ACC112 (cell line): ENCODE measurements around the gene ERN2.

ENCODE experiments used
- H2AFZ ChIP-seq: fragments of 200-600 bp; sonication (generic); one replicate; pipeline ENCODE4 v1.6.0; 2017; ENCODE audit warnings: antibody characterized with exemption, low read length; ENCODE audit not compliant: unreplicated experiment
- H3K27ac ChIP-seq: fragments of 200-600 bp; sonication (generic); 2 replicates; pipeline ENCODE4 v1.5.1; 2014; ENCODE audit warnings: low read depth, mild to moderate bottlenecking, antibody characterized with exemption, low read length, moderate library complexity
- H3K27me3 ChIP-seq: fragments of 200-600 bp; sonication (generic); 2 replicates; pipeline ENCODE4 v1.6.1; 2014; ENCODE audit warnings: mild to moderate bottlenecking, antibody characterized with exemption, low read length, moderate library complexity, mixed read lengths; ENCODE audit not compliant: insufficient read depth
- H3K36me3 ChIP-seq: fragments of 200-600 bp; sonication (generic); 2 replicates; pipeline ENCODE4 v1.6.1; 2016; ENCODE audit warnings: mild to moderate bottlenecking, antibody characterized with exemption, low read length, moderate library complexity, mixed read lengths; ENCODE audit not compliant: insufficient read depth
- H3K4me1 ChIP-seq: fragments of 200-600 bp; sonication (generic); one replicate; pipeline ENCODE4 v1.6.1; 2016; ENCODE audit warnings: low read length, mixed read lengths; ENCODE audit not compliant: insufficient read depth, unreplicated experiment, control insufficient read depth
- H3K4me3 ChIP-seq: fragments of 200-600 bp; sonication (generic); 2 replicates; pipeline ENCODE4 v1.5.1; 2014; ENCODE audit warnings: mild to moderate bottlenecking, low read depth, low read length
- H3K79me2 ChIP-seq: fragments of 200-600 bp; sonication (generic); one replicate; pipeline ENCODE4 v1.6.0; 2016; ENCODE audit warnings: low read length; ENCODE audit not compliant: control insufficient read depth, unreplicated experiment, insufficient read depth

Gene ERN2

DNA sequence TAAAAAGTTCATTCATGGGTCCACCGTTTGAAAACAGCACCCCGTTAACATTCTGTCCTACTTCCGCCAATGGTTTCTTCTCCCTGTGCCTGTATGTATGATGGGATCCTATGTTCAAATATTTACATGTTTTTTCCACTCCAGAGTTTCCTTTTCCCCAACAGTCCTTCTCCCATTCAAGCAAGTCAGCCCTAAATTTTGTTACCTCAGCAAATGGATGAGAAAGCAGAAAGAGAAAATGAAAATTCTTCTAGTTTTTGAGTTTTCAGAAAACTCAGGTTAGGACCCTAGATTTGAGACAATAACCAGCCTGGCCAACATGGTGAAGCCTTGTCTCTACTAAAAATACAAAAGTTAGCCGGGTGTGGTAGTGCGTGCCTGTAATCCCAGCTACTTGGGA, 3.5 kb upstream of the ERN2 start:
- Histone ChIP-seq H3K79me2 (no peaks in the 10 kb centered on the region), H3K27ac (no peak overlapping the region), H2AFZ (no peak overlapping the region), H3K36me3 (no peaks in the 10 kb centered on the region), H3K4me3 (no peak overlapping the region), H3K27me3 (peaks cover 57% of the 10 kb centered on the region), H3K4me1 (no peaks in the 10 kb centered on the region)

DNA sequence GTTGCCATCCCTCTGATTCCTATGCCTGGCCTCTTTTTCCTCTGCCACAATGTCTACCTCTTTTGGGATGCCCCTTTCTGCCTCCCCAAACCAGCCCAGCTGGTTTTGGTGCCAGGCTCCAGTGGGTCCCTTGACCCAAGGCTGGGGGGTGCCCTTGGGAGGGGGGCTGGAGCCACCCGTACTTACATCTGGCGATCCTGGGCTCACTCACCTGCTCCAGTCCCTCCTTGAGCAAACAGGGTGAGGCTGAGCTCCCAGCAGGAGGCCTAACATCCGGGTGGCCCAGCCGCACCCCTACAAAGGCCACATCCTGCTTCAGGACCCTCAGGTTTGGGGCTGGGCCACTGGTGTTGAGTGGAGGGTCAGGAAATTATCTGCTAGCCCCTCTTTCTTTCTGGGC, 1.2 kb downstream of the ERN2 start:
- no peaks in the 10 kb centered on the region for H3K79me2 ChIP-seq
- peaks cover 66% of the 10 kb centered on the region for H3K27me3 ChIP-seq
- H3K4me3 ChIP-seq, result no peak overlapping the region
- H2AFZ ChIP-seq, result no peak overlapping the region
- H3K27ac ChIP-seq, result no peak overlapping the region
- H3K36me3 ChIP-seq, result no peaks in the 10 kb centered on the region
- H3K4me1 ChIP-seq, result no peaks in the 10 kb centered on the region

DNA sequence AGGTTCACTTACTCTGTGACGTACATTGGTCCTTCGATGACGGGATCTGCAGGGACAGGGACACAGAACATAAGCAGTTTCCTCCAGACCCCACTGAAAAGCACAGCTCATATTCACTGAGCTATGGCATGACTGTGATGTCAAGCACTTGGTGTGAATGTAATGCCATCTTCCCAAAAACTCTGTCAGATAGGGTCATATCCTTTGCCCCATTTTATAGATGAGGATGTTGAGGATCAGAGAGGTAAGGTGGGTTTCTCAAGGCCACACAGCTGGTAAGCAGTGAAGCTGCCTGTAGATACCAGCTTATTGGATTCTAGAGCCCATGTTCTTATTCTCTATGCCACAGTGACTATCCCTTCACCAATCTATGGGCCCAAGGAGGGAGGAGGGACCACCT, 2.5 kb downstream of the ERN2 start:
- no peak overlapping the region for H2AFZ ChIP-seq
- H3K27ac ChIP-seq, result no peak overlapping the region
- H3K4me3 ChIP-seq, result no peak overlapping the region
- H3K27me3 ChIP-seq, result peaks cover 62% of the 10 kb centered on the region
- H3K79me2 ChIP-seq, result no peaks in the 10 kb centered on the region
- H3K36me3 ChIP-seq, result no peaks in the 10 kb centered on the region
- no peaks in the 10 kb centered on the region for H3K4me1 ChIP-seq

DNA sequence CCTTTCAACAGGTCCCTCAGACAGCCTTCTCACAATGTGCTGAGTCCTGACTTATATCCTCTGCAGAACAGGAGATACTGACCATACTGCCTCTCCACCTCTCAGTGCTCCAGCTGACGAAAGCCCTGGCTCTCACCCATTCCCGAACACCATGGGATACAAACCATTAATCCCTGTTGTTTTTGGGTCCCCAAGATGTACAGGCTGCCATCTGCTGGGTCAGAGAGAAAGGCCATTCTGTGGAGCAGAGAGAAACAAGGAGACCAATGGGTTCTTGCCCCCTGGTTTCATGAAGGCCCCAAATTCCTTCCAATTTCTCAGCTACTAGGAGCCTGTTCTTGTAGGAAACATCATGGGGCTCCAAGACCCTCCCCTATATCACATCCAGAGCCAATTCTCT, 3.0 kb downstream of the ERN2 start:
- no peaks in the 10 kb centered on the region for H3K79me2 ChIP-seq
- no peak overlapping the region for H3K27ac ChIP-seq
- H3K27me3 ChIP-seq, result peaks cover 61% of the 10 kb centered on the region
- no peaks in the 10 kb centered on the region for H3K4me1 ChIP-seq
- no peak overlapping the region for H2AFZ ChIP-seq
- H3K36me3 ChIP-seq, result no peaks in the 10 kb centered on the region
- no peak overlapping the region for H3K4me3 ChIP-seq

DNA sequence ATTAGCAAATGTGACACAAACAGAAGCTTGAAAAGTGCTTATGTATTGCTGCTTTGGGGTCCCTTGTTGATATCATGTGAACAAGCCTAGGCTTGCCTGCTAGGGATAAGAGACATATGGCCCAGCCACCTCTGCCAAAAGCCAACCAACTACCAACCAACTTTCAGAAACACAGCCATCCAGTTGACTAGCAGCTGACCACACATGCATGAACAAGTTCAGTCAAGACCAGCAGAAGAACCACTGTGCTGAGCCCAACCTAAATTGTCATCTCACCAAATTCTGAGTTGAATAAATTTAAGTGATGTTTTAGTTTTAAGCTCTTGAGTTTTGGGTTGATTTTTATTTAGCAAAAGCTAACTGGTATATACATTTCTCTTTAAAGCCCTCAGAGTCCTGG, 3.5 kb downstream of the ERN2 start:
- peaks cover 56% of the 10 kb centered on the region for H3K27me3 ChIP-seq
- H3K4me3 ChIP-seq, result no peak overlapping the region
- H3K27ac ChIP-seq, result no peak overlapping the region
- H2AFZ ChIP-seq, result no peak overlapping the region
- H3K4me1 ChIP-seq, result no peaks in the 10 kb centered on the region
- no peaks in the 10 kb centered on the region for H3K79me2 ChIP-seq
- no peaks in the 10 kb centered on the region for H3K36me3 ChIP-seq

DNA sequence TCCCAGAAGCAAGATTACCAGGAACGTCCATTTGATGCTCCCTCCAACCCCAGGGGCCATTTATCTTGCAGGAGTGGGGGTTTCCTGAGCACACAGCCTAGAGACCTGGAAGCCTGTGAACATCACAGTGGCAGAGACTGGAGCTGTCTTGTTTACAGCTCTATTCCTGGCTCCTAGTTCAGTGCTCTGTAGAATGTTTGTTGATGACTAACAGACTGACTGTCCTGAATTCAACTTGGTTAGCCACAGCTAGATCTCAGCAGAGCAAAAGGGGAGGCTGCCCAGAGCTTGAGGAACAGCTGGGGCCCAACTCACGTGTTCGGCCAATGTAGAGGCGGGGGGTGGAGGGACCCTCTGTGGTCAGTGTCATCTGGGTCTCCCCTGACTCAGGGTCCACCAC, 6.6 kb downstream of the ERN2 start:
- no peaks in the 10 kb centered on the region for H3K4me1 ChIP-seq
- H2AFZ ChIP-seq, result no peak overlapping the region
- no peak overlapping the region for H3K4me3 ChIP-seq
- H3K79me2 ChIP-seq, result no peaks in the 10 kb centered on the region
- H3K27ac ChIP-seq, result no peak overlapping the region
- peaks cover 50% of the 10 kb centered on the region for H3K27me3 ChIP-seq
- no peaks in the 10 kb centered on the region for H3K36me3 ChIP-seq

DNA sequence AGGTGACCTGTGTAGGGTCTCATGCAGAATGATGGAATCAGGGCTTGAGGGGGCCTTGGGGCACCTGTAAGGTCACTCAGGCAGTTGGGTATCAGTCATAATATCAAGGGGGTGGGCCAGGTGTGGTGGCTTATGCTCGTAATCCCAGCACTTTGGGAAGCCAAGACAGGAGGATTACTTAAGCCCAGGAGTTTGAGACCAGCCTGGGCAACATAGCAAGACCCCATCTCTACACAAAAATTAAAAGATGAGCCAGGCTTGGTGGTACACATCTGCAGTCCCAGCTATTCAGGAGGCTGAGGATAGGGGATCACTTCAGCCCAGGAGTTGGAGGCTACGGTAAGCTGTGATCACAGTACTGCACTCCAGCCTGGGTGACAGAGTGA, 7.5 kb downstream of the ERN2 start:
- Histone ChIP-seq H3K4me1 (no peaks in the 10 kb centered on the region), H3K27me3 (peaks cover 41% of the 10 kb centered on the region), H3K4me3 (no peak overlapping the region), H3K27ac (no peak overlapping the region), H3K79me2 (no peaks in the 10 kb centered on the region), H2AFZ (no peak overlapping the region), H3K36me3 (no peaks in the 10 kb centered on the region)

DNA sequence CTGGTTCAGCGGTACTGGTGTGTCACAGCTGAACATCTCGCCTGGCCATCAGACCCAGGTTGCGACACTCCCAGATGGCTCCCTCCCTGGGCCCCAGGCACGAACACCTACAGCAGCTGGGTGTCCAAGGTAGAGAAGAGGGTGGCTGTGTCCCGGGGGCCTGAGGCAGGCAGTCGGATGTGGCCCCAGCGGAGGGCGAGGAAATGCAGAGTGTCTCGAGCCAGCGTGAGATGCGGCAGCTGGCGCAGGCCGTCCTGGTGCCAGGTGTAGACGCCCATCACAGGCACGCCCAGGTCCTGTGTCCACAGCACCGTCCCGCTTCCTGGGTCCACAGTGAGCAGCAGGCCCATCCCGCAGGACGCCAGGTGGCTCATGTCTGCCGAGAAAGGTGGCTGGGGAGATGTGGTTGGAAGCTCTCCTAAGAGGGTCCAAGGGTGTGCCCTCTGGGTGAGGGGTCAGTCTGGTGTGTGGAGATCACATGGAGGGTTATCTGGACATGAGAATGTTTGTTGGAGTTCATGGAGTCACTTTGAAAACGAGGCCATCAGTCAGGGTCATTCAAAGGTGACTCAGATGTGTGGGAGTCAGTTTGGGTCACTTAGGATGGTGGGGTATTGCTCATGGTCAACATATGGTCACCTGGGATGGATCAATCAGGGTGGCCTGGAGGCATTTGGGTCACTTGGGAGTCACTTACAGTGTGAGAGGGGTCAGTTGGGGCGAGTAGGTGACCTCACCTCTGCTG, 8.1 kb downstream of the ERN2 start:
- no peaks in the 10 kb centered on the region for H3K36me3 ChIP-seq
- no peak overlapping the region for H3K4me3 ChIP-seq
- no peak overlapping the region for H3K27ac ChIP-seq
- no peaks in the 10 kb centered on the region for H3K4me1 ChIP-seq
- peaks cover 35% of the 10 kb centered on the region for H3K27me3 ChIP-seq
- H3K79me2 ChIP-seq, result no peaks in the 10 kb centered on the region
- H2AFZ ChIP-seq, result no peak overlapping the region

DNA sequence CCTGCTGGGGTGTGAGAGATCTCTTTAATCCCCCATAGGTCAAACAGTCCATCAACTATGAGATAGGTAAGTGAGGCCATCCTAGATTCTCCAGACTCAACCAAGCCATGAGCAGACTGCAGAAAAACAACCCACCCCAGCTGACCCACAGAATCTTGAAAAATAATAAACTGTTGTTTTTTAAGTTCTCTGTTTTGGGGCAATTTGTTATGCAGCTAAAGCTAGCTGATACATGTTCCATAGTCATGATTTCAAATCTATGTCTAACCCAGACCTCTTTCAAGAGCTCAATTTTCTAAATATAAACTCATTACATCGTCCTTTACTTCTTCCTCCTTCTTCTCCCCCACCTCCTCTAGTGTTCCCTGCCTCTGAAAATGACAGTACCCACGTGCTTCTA, 10.1 kb downstream of the ERN2 start:
- Histone ChIP-seq H3K27ac (no peak overlapping the region), H3K36me3 (no peaks in the 10 kb centered on the region), H3K27me3 (peaks cover 23% of the 10 kb centered on the region), H2AFZ (no peak overlapping the region), H3K79me2 (no peaks in the 10 kb centered on the region), H3K4me3 (no peak overlapping the region), H3K4me1 (peaks cover 5% of the 10 kb centered on the region)

DNA sequence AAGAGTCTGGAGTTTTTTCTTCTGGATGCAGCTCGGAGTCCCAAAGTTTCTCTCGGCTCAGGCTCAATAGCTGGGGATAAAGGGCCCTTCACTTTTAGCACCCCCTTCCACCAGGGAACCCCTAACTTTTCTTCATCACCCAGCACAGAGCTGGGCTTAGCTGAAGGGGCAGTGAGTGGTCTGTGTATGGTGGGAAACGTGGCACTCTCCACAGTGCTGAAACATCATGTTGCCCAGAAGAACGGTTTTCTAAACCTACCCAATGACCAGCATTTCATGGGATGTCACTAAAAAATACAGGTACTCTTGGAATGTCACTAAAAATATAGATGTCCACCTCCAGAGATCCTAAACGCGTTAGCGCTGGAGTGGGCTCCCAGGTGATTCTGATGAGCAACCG, 12.0 kb downstream of the ERN2 start:
- H3K27ac ChIP-seq, result no peak overlapping the region
- H3K4me1 ChIP-seq, result peaks cover 5% of the 10 kb centered on the region
- H3K27me3 ChIP-seq, result peaks cover 23% of the 10 kb centered on the region
- H2AFZ ChIP-seq, result no peak overlapping the region
- no peaks in the 10 kb centered on the region for H3K79me2 ChIP-seq
- H3K4me3 ChIP-seq, result no peak overlapping the region
- no peaks in the 10 kb centered on the region for H3K36me3 ChIP-seq

DNA sequence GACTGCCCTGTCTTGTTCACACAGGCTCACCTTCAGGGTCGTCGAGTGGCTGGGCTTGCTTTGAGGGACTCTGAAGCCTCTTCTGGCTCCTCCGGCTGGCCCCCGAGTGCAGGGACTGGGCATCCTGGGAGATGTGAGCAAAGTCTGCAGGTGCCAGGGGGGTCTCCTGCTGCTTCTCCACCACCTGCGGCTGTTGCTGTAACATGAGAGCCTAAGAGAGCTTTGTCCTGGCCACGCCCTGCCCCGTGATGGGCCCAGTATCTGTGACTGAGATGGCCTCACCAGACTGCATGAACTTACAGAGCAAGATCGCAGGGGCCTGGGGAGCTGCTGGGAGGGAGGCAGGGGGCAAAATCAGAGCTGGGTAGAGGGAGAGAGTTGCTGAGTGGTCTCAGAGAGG, 12.5 kb downstream of the ERN2 start:
- Histone ChIP-seq H3K36me3 (no peaks in the 10 kb centered on the region), H3K4me3 (no peak overlapping the region), H3K27me3 (peaks cover 23% of the 10 kb centered on the region), H3K4me1 (peaks cover 5% of the 10 kb centered on the region), H3K79me2 (no peaks in the 10 kb centered on the region), H3K27ac (no peak overlapping the region), H2AFZ (no peak overlapping the region)
